GM19240 (cell line): ENCODE results near the gene SLIT3.

Source experiments
- DNase-seq: peaks from one replicate; pipeline ENCODE4 v3.0.0; 2011; ENCODE audit warnings: low spot score; ENCODE audit not compliant: insufficient read length

Gene SLIT3

GRCh38 chr5:169001394-169001793 is 299.5 kb downstream of the SLIT3 start:
- no peak for DNase-seq

GRCh38 chr5:168995024-168995423 is 305.9 kb downstream of the SLIT3 start:
- DNase-seq, result no peak

GRCh38 chr5:168992687-168993086 is 308.3 kb downstream of the SLIT3 start:
- no peak for DNase-seq

- DNase-seq, result no peak
Observed at GRCh38 chr5:168992016-168992415, 308.9 kb downstream of the SLIT3 start.

- DNase-seq, result no peak
Observed at GRCh38 chr5:168991311-168991710, 309.6 kb downstream of the SLIT3 start.

GRCh38 chr5:168990679-168991078 is 310.3 kb downstream of the SLIT3 start:
- no peak for DNase-seq

GRCh38 chr5:168989731-168990505 is 311.0 kb downstream of the SLIT3 start:
- DNase-seq, result no peak

- DNase-seq, result no peak
Observed at GRCh38 chr5:168988699-168989098, 312.2 kb downstream of the SLIT3 start.

- peak; percentile 32 for DNase-seq
Observed at GRCh38 chr5:168987543-168988300, 313.2 kb downstream of the SLIT3 start.

- DNase-seq, result no peak
Observed at GRCh38 chr5:168985454-168985853, 315.5 kb downstream of the SLIT3 start.

- DNase-seq, result no peak
Observed at GRCh38 chr5:168984135-168984675, 316.7 kb downstream of the SLIT3 start.

- no peak for DNase-seq
Observed at GRCh38 chr5:168979135-168979534, 321.8 kb downstream of the SLIT3 start.

- DNase-seq, result no peak
Observed at GRCh38 chr5:168978500-168978899, 322.4 kb downstream of the SLIT3 start.

- no peak for DNase-seq
Observed at GRCh38 chr5:168978015-168978414, 322.9 kb downstream of the SLIT3 start.

- DNase-seq, result no peak
Observed at GRCh38 chr5:168976311-168976970, 324.5 kb downstream of the SLIT3 start.

GRCh38 chr5:168975331-168975730 is 325.6 kb downstream of the SLIT3 start:
- DNase-seq, result no peak

GRCh38 chr5:168974082-168974481 is 326.9 kb downstream of the SLIT3 start:
- no peak for DNase-seq

- DNase-seq, result no peak
Observed at GRCh38 chr5:168972731-168973130, 328.2 kb downstream of the SLIT3 start.

GRCh38 chr5:168971100-168971499 is 329.8 kb downstream of the SLIT3 start:
- DNase-seq, result no peak

- DNase-seq, result no peak
Observed at GRCh38 chr5:168969326-168969886, 331.5 kb downstream of the SLIT3 start.

GRCh38 chr5:168967882-168968620 is 332.9 kb downstream of the SLIT3 start:
- DNase-seq, result no peak
